Esophagus (tissue), 2 donors: ENCODE data around the gene ARAP2. TPM values are rescaled to one million over a fixed set of nuclear protein-coding genes. Genes with fewer than 3 reads are reported as not detected.

Source experiments
- H3K27ac ChIP-seq, 2 donors: one replicate each; pipeline ENCODE4 v1.5.1; 2013; ENCODE audit warnings: low read depth in 2 of 2, mild to moderate bottlenecking in 2 of 2, inconsistent platforms in 1 of 2, low read length in 1 of 2, moderate library complexity in 1 of 2
- H3K27me3 ChIP-seq, 2 donors: one replicate each; pipeline ENCODE4 v1.6.1; 2013; ENCODE audit warnings: low read length in 2 of 2, control low read depth in 1 of 2, mild to moderate bottlenecking in 1 of 2; ENCODE audit not compliant: insufficient read depth in 2 of 2, control insufficient read depth in 1 of 2
- H3K36me3 ChIP-seq, 2 donors: one replicate each; pipeline ENCODE4 v1.6.1; 2013; ENCODE audit warnings: low read length in 1 of 2; ENCODE audit not compliant: control insufficient read depth in 2 of 2, insufficient read depth in 2 of 2
- H3K4me1 ChIP-seq, 2 donors: one replicate each; pipeline ENCODE4 v1.6.1; 2013; ENCODE audit warnings: low read length in 1 of 2; ENCODE audit not compliant: control insufficient read depth in 2 of 2, insufficient read depth in 2 of 2
- H3K4me3 ChIP-seq, 2 donors: one replicate each; pipeline ENCODE4 v1.5.1; 2013; ENCODE audit warnings: low read length in 2 of 2, mild to moderate bottlenecking in 2 of 2, low read depth in 1 of 2, moderate library complexity in 1 of 2
- H3K9me3 ChIP-seq, 2 donors: one replicate each; pipeline ENCODE4 v1.6.1; 2013; ENCODE audit warnings: mild to moderate bottlenecking in 2 of 2, low read depth in 1 of 2, low read length in 1 of 2, moderate library complexity in 1 of 2; ENCODE audit not compliant: control insufficient read depth in 2 of 2, insufficient read depth in 1 of 2
- WGBS, 2 donors: extraction: QIAGEN DNeasy Blood & Tissue Kit; methylation state at CpG; one replicate each; pipeline ENCODE4 v1.1.7; 2013; 5-methylcytosine and 5-hydroxymethylcytosine counted together
- polyA plus RNA-seq, 2 donors: library from polyadenylated mRNA; stranded (reverse); fragments of 200-250 nt; gene quantifications; one replicate each; pipeline ENCODE4 v1.2.3, GENCODE V29; 2013
- donor health status: healthy with polysubstance abuse.
- donor health status: Bipolar disorder and iron deficiency.

The ARAP2 gene
- polyA plus RNA-seq, 2 donors = 7.4 to 7.5 TPM

DNA sequence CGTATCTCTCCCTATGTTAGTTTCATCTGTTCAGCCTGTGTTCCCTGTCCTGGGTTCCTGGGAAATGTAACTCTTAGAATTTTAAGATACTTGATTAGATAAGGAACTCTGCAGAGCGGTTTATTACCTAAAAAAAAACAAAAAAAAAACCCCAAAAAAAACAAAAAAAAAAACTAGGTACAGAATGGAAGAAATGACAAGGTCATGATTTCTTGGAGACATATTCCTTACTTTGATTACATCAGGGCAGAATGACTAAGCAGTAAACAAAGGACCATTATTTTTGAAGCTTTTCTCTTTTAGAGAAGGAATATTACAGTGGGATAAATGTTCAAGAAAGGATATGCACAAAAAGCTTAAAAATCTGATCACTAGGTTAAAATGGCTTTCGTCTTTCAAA, 171.8 kb downstream of the ARAP2 start:
- 84 to 87% methylated on average over 3 of the region's 3 CpGs for WGBS, 2 donors

GRCh38 chr4:36067116-36067515, 177.2 kb downstream of the ARAP2 start:
- H3K4me3 ChIP-seq = no peak overlapping the region
- no peaks in the 10 kb centered on the region for H3K9me3 ChIP-seq
- 58 to 59% methylated on average over 2 of the region's 2 CpGs for whole genome bisulfite sequencing, 2 donors
- no peaks in the 10 kb centered on the region for H3K27me3 ChIP-seq
- no peak overlapping the region for H3K27ac ChIP-seq
- peaks cover 6 to 14% of the 10 kb centered on the region in 2 donors for H3K36me3 ChIP-seq
- no peaks in the 10 kb centered on the region for H3K4me1 ChIP-seq

More for the DNA sequence above, 171.8 kb downstream of the ARAP2 start:
- Histone ChIP-seq H3K36me3 (peaks cover 5 to 6% of the 10 kb centered on the region in 2 donors), H3K4me1 (no peaks in the 10 kb centered on the region), H3K27me3 (no peaks in the 10 kb centered on the region), H3K4me3 (no peak overlapping the region), H3K27ac (no peak overlapping the region), H3K9me3 (no peaks in the 10 kb centered on the region)

DNA sequence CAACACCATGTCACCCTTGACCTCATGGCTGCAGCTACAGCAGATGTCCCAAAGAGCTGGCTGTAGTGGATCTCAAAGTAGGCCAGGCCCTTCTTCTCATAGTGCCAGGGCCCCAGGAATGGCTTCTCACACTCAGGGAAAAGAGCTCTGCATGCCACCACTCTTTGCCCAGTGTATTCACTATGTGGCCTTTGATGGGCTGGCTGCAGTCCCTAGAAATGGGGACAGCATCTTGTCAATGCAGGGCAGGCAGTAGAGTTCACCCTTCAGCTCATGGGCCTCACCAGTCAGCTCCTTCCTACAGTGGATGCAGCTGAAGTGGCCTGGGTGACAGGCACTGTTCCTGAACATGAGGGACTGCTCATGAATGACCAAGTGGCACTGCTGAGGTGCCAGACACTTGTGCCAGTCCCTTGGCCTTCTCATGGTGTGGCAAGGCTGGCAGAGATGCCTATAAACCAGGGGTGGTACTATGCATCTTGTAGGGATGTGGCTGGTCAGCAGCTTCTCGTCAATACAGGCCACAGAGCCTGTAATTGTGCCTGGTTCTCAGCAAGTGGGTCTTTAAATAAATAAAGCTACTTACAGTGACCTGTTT, 178.9 kb downstream of the ARAP2 start:
- Histone ChIP-seq H3K4me3 (no peak overlapping the region), H3K27ac (no peak overlapping the region), H3K4me1 (no peaks in the 10 kb centered on the region), H3K9me3 (no peaks in the 10 kb centered on the region), H3K36me3 (peaks cover 6 to 14% of the 10 kb centered on the region in 2 donors), H3K27me3 (no peaks in the 10 kb centered on the region)
- WGBS, 2 donors = 79 to 88% methylated on average over 1 of the region's 1 CpG

DNA sequence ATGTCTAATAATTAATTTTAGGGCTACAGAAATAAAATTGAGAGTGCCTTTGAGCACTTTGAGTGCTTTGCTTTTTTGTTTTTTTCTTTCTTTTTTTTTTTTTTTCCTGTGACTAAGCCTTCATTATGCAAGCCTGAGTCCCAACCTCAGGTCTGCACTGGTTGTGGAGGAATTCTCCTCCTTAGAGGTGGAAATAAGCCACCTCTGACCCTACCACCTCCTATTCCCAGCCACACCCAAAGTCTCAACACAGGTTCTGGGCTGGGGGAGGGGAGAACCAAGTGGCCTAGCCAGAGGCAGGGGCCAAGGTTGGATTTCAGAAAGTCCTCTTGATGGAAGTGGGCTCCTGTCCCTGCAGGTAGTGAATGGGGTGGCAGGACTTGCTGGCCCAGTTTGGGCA, 180.2 kb downstream of the ARAP2 start:
- no peak overlapping the region for H3K27ac ChIP-seq
- no peaks in the 10 kb centered on the region for H3K4me1 ChIP-seq
- H3K9me3 ChIP-seq = no peaks in the 10 kb centered on the region
- no peak overlapping the region for H3K4me3 ChIP-seq
- no peaks in the 10 kb centered on the region for H3K27me3 ChIP-seq
- H3K36me3 ChIP-seq = peaks cover 6 to 11% of the 10 kb centered on the region in 2 donors

- Histone ChIP-seq H3K27ac (no peak overlapping the region), H3K36me3 (no peaks in the 10 kb centered on the region), H3K27me3 (no peaks in the 10 kb centered on the region), H3K4me3 (no peak overlapping the region), H3K4me1 (no peaks in the 10 kb centered on the region), H3K9me3 (no peaks in the 10 kb centered on the region)
- WGBS, 2 donors = 64 to 76% methylated on average over 1 of the region's 1 CpG
Measured at GRCh38 chr4:36056136-36056535, 188.2 kb downstream of the ARAP2 start.

- Histone ChIP-seq H3K36me3 (no peaks in the 10 kb centered on the region), H3K27ac (no peak overlapping the region), H3K9me3 (no peaks in the 10 kb centered on the region), H3K4me3 (no peak overlapping the region), H3K4me1 (no peaks in the 10 kb centered on the region), H3K27me3 (no peaks in the 10 kb centered on the region)
- 66 to 70% methylated on average over 5 of the region's 5 CpGs for WGBS, 2 donors
Measured at GRCh38 chr4:36054694-36055422, 189.5 kb downstream of the ARAP2 start.

- 85 to 87% methylated on average over 2 of the region's 2 CpGs for WGBS, 2 donors
- H3K36me3 ChIP-seq = no peaks in the 10 kb centered on the region
- H3K27ac ChIP-seq = no peak overlapping the region
- H3K27me3 ChIP-seq = no peaks in the 10 kb centered on the region
- no peaks in the 10 kb centered on the region for H3K9me3 ChIP-seq
- no peaks in the 10 kb centered on the region for H3K4me1 ChIP-seq
- no peak overlapping the region for H3K4me3 ChIP-seq
Measured at GRCh38 chr4:36053930-36054329, 190.4 kb downstream of the ARAP2 start.

GRCh38 chr4:36051634-36052033, 192.7 kb downstream of the ARAP2 start:
- Histone ChIP-seq H3K9me3 (no peaks in the 10 kb centered on the region), H3K4me3 (no peak overlapping the region), H3K4me1 (no peaks in the 10 kb centered on the region), H3K27me3 (no peaks in the 10 kb centered on the region), H3K27ac (no peak overlapping the region), H3K36me3 (no peaks in the 10 kb centered on the region)
- 83 to 93% methylated on average over 4 of the region's 4 CpGs for WGBS, 2 donors

DNA sequence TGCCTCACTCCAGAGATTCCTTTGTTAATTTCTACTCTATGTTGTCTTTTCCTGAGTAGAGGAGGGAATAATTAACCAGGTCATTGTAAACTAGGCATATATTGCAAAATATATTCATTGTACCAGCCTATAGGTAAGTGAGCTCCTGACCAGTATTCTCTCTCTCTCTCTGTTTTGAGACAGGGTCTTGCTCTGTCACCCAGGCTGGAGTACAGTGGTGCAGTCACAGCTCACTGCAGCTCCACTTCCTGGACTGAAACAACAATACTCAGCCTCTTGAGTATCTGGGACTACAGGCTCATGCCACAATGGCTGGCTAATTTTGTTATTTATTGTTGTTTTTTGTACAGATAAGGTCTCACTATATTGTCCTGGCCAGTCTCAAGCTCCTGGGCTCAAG, 198.3 kb downstream of the ARAP2 start:
- Histone ChIP-seq H3K4me3 (no peak overlapping the region), H3K27me3 (no peaks in the 10 kb centered on the region), H3K36me3 (no peaks in the 10 kb centered on the region), H3K4me1 (no peaks in the 10 kb centered on the region), H3K9me3 (no peaks in the 10 kb centered on the region), H3K27ac (no peak overlapping the region)

GRCh38 chr4:36043901-36044300, 200.4 kb downstream of the ARAP2 start:
- Histone ChIP-seq H3K4me1 (no peaks in the 10 kb centered on the region), H3K9me3 (no peaks in the 10 kb centered on the region), H3K4me3 (no peak overlapping the region), H3K36me3 (no peaks in the 10 kb centered on the region), H3K27ac (no peak overlapping the region), H3K27me3 (no peaks in the 10 kb centered on the region)
- 87 to 89% methylated on average over 6 of the region's 6 CpGs for WGBS, 2 donors
